Measurements from ENCODE around the gene OTUD7B. TPM values are rescaled to one million over a fixed set of nuclear protein-coding genes. Genes with fewer than 3 reads are reported as not detected.

Gene OTUD7B
- 12.1 and 13.6 TPM in 2 replicates for total RNA-seq

GRCh38 chr1:150010393-150011115 lies at the start of gene OTUD7B:
OTUD7B (minus strand) TSS chr1:150010726; CDS start chr1:149977510, 33,216 bp downstream.

GRCh38 chr1:149936170-149936991 lies 74.1 kb downstream of the OTUD7B start, which contains the start of gene MTMR11:
MTMR11 (minus strand) TSS chr1:149936879; CDS start chr1:149936647, 232 bp downstream.

GRCh38 chr1:149927563-149928400 lies 82.7 kb downstream of the OTUD7B start, which contains the start of gene SF3B4:
SF3B4 (minus strand) TSS chr1:149927803; CDS start chr1:149927759, 44 bp downstream.

GRCh38 chr1:149917571-149918144 lies 92.9 kb downstream of the OTUD7B start, which contains the start of gene SV2A:
SV2A (minus strand) TSS chr1:149917844; CDS start chr1:149913840, 4,004 bp downstream.

GRCh38 chr1:149899460-149900284 lies 110.9 kb downstream of the OTUD7B start, which contains the start of gene BOLA1:
BOLA1 (plus strand) TSS chr1:149899568; CDS start chr1:149900060, 492 bp downstream.

Other genes starting within 250 kb of the OTUD7B start
- not detected in 2 replicates for gene FCGR1A, start 228.0 kb downstream of the OTUD7B start, total RNA-seq
- gene BOLA1, start 111.2 kb downstream of the OTUD7B start, total RNA-seq = 5.5 and 10.8 TPM in 2 replicates
- gene SV2A, start 92.9 kb downstream of the OTUD7B start, total RNA-seq = 0.54 and 1.6 TPM in 2 replicates
- 8.8 and 11.9 TPM in 2 replicates for gene SF3B4, start 82.9 kb downstream of the OTUD7B start, total RNA-seq
- gene MTMR11, start 73.8 kb downstream of the OTUD7B start, total RNA-seq = 2.8 and 5.3 TPM in 2 replicates
- 21.7 and 26.6 TPM in 2 replicates for gene VPS45, start 57.0 kb upstream of the OTUD7B start, total RNA-seq
- gene PLEKHO1, start 139.2 kb upstream of the OTUD7B start, total RNA-seq = 72.2 and 102 TPM in 2 replicates
- gene ANP32E, start 225.4 kb upstream of the OTUD7B start, total RNA-seq = 20.0 and 32.0 TPM in 2 replicates
- not detected in 2 replicates for gene CA14, start 247.0 kb upstream of the OTUD7B start, total RNA-seq